ENCODE data around the gene ABCC6.
A peak's percentile ranks its signal among the peaks of the same experiment; 100 is the strongest.

The ABCC6 gene

GRCh38 chr16:16124974-16125373 lies 98.3 kb downstream of the ABCC6 start:
- H3K4me3 ChIP-seq (replicated peaks; ENCODE audit: insufficient read depth, low read length) = no peak overlapping the region
- TF ChIP-seq CTCF (IDR thresholded peaks at IDR 0.05; ENCODE audit: insufficient read depth, low read length) (no peak), SPI1 (IDR thresholded peaks at IDR 0.05; ENCODE audit: borderline replicate concordance, low read depth) (no peak)
- no peak for DNase-seq (ENCODE audit: low read depth in 1 of 2, low spot score in 1 of 2)
- H3K27ac ChIP-seq (replicated peaks) = no peak overlapping the region
- no peaks in the 10 kb centered on the region for H3K27me3 ChIP-seq (ENCODE audit: insufficient read depth, poor library complexity, severe bottlenecking)

GRCh38 chr16:16124438-16124837 lies 98.9 kb downstream of the ABCC6 start:
- no peak for DNase-seq (ENCODE audit: low read depth in 1 of 2, low spot score in 1 of 2)
- no peak overlapping the region for H3K4me3 ChIP-seq (replicated peaks; ENCODE audit: insufficient read depth, low read length)
- H3K27ac ChIP-seq (replicated peaks) = no peak overlapping the region
- H3K27me3 ChIP-seq (ENCODE audit: insufficient read depth, poor library complexity, severe bottlenecking) = no peaks in the 10 kb centered on the region
- TF ChIP-seq REST (IDR thresholded peaks at IDR 0.05; ENCODE audit: insufficient replicate concordance, low read depth) (no peak), POLR2AphosphoS5 (IDR thresholded peaks at IDR 0.05; ENCODE audit: low read depth) (no peak), CTCF (IDR thresholded peaks at IDR 0.05; ENCODE audit: insufficient read depth, low read length) (no peak), SPI1 (IDR thresholded peaks at IDR 0.05; ENCODE audit: borderline replicate concordance, low read depth) (no peak), GABPA (IDR thresholded peaks at IDR 0.05; ENCODE audit: low read depth) (no peak)

DNA sequence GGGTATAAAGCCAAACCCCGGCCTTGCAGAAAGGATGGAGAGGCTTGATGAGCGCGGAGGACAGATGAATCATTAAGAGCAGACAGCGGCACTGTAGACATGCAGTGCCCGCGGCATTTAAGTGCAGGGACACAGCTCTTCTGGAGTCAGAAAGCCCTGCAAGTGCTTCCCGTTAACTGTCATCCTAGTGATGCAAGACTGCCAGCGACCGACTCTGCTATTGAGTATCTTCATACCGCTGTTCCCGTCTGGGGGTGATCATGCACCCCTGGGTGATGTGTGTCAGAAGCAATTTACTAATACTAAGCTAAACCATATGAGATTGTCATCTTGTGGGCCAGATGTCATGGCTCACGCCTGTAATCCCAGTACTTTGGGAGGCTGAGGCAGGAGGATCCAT lies 101.0 kb downstream of the ABCC6 start:
- Histone ChIP-seq H3K4me3 (replicated peaks; ENCODE audit: insufficient read depth, low read length) (no peak overlapping the region), H3K27me3 (ENCODE audit: insufficient read depth, poor library complexity, severe bottlenecking) (no peaks in the 10 kb centered on the region), H3K27ac (replicated peaks) (peak overlapping the region; percentile 53)
- peak; percentile 52 to 57 for DNase-seq (ENCODE audit: low read depth in 1 of 2, low spot score in 1 of 2)
- TF ChIP-seq CTCF (IDR thresholded peaks at IDR 0.05; ENCODE audit: insufficient read depth, low read length) = no peak
- TF ChIP-seq POLR2AphosphoS5 (IDR thresholded peaks at IDR 0.05; ENCODE audit: low read depth) = 0 out of 2 replicates have a peak, but pooled peaks have one; percentile 26

DNA sequence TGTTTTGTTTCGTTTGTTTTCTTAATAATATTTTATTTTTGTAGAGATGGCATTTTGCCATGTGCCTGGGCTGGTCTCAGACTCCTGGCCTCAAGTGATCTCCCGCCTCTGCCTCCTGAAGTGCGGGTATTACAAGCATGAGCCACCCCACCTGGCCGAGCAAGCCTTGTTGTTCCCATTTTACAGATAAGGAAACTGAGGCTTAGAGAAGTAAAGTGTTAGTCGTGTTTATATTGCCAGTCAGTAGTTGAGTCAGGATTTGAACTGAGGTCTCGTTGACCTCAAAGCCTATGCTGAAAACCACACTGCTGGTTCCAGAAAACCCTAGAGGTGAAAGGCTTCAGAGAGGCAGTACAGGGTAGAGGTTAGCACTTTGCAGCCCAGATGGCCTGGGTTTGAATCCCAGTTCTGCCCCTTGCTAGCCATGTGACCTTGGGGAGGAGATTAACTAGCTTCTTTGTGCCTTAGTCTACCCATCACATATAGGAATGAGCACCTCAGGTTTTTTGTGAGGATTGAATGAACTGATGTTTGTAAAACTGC lies 102.0 kb downstream of the ABCC6 start:
- no peak for TF ChIP-seq SPI1 (IDR thresholded peaks at IDR 0.05; ENCODE audit: borderline replicate concordance, low read depth)
- TF ChIP-seq CTCF (IDR thresholded peaks at IDR 0.05; ENCODE audit: insufficient read depth, low read length) = no peak
- no peak for TF ChIP-seq POLR2AphosphoS5 (IDR thresholded peaks at IDR 0.05; ENCODE audit: low read depth)
- TF ChIP-seq REST (IDR thresholded peaks at IDR 0.05; ENCODE audit: insufficient replicate concordance, low read depth) = no peak
- TF ChIP-seq GABPA (IDR thresholded peaks at IDR 0.05; ENCODE audit: low read depth) = no peak
- no peak for DNase-seq (ENCODE audit: low read depth in 1 of 2, low spot score in 1 of 2)
- H3K4me3 ChIP-seq (replicated peaks; ENCODE audit: insufficient read depth, low read length) = no peak overlapping the region
- H3K27ac ChIP-seq (replicated peaks) = peak overlapping the region; percentile 53; the same call in 1 of the 2 replicates
- H3K27me3 ChIP-seq (ENCODE audit: insufficient read depth, poor library complexity, severe bottlenecking) = no peaks in the 10 kb centered on the region
